HepG2 (cell line): ENCODE measurements around the gene TMEFF1. TPM values are rescaled to one million over a fixed set of nuclear protein-coding genes. Genes with fewer than 3 reads are reported as not detected.

Experiments used
- ARNT ChIP-seq: fragments of 450-650 bp; IDR thresholded peaks from 2 replicates; pipeline ENCODE4 v1.6.1; 2017
- E2F5 ChIP-seq: sonication (generic); formaldehyde crosslinking; conservative IDR thresholded peaks from 2 replicates; pipeline ENCODE4 v1.4.0; 2020; ENCODE audit warnings: missing genetic modification reagents
- ERF ChIP-seq: IDR thresholded peaks from 2 replicates; pipeline ENCODE4 v1.6.1; 2018; ENCODE audit warnings: missing biosample characterization, missing genetic modification reagents
- HDAC1 ChIP-seq: sonication (generic); formaldehyde crosslinking; IDR thresholded peaks from 2 replicates; pipeline ENCODE4 v1.5.1; 2020; ENCODE audit warnings: mild to moderate bottlenecking, missing genetic modification reagents
- IKZF5 ChIP-seq: IDR thresholded peaks from 2 replicates; pipeline ENCODE4 v1.6.1; 2018; ENCODE audit warnings: missing genetic modification reagents, mild to moderate bottlenecking, missing compliant biosample characterization
- KMT2B ChIP-seq: IDR thresholded peaks from 2 replicates; pipeline ENCODE4 v1.6.1; 2016; ENCODE audit warnings: missing genetic modification reagents, missing compliant biosample characterization
- MAFF ChIP-seq: IDR thresholded peaks from 2 replicates; pipeline ENCODE4 v1.6.1; 2011; ENCODE audit warnings: low read depth, low read length, improper control_type of control experiment
- MED8 ChIP-seq: sonication (generic); formaldehyde crosslinking; IDR thresholded peaks from 2 replicates; pipeline ENCODE4 v1.8.1; 2023; ENCODE audit warnings: mild to moderate bottlenecking, missing genetic modification reagents; ENCODE audit not compliant: insufficient replicate concordance
- NKX3-1 ChIP-seq: sonication (generic); formaldehyde crosslinking; IDR thresholded peaks from 2 replicates; pipeline ENCODE4 v1.5.0; 2020; ENCODE audit warnings: missing genetic modification reagents
- NR2C2 ChIP-seq: sonication (generic); formaldehyde crosslinking; IDR thresholded peaks from 2 replicates; pipeline ENCODE4 v1.4.0; 2020; ENCODE audit warnings: missing genetic modification reagents, mild to moderate bottlenecking, moderate library complexity, borderline replicate concordance
- PHB2 ChIP-seq: fragments of 450-650 bp; IDR thresholded peaks from 2 replicates; pipeline ENCODE4 v1.6.1; 2018; ENCODE audit not compliant: partially characterized antibody
- RARG ChIP-seq: sonication (generic); formaldehyde crosslinking; IDR thresholded peaks from 2 replicates; pipeline ENCODE4 v1.4.0; 2020; ENCODE audit warnings: low read depth, mild to moderate bottlenecking, missing genetic modification reagents
- RCOR2 ChIP-seq: IDR thresholded peaks from 2 replicates; pipeline ENCODE4 v1.6.1; 2016; ENCODE audit warnings: missing biosample characterization, missing genetic modification reagents
- RELA ChIP-seq: sonication (generic); formaldehyde crosslinking; IDR thresholded peaks from 2 replicates; pipeline ENCODE4 v1.4.0; 2020; ENCODE audit warnings: missing genetic modification reagents
- SP5 ChIP-seq: IDR thresholded peaks from 2 replicates; pipeline ENCODE4 v1.6.1; 2016; ENCODE audit warnings: low read depth, borderline replicate concordance
- SRSF1 ChIP-seq: fragments of 200-400 bp; formaldehyde crosslinking; optimal IDR thresholded peaks from 2 replicates; pipeline ENCODE3; 2017; ENCODE audit warnings: mild to moderate bottlenecking, low read depth, low read length, moderate library complexity
- YEATS2 ChIP-seq: sonication (generic); formaldehyde crosslinking; IDR thresholded peaks from 2 replicates; pipeline ENCODE4 v1.4.0; 2020; ENCODE audit warnings: missing genetic modification reagents, borderline replicate concordance
- ZNF260 ChIP-seq: sonication (generic); formaldehyde crosslinking; IDR thresholded peaks from 2 replicates; pipeline ENCODE4 v1.4.0; 2020; ENCODE audit warnings: missing genetic modification reagents, low read depth, mild to moderate bottlenecking, borderline replicate concordance
- ZNF543 ChIP-seq: sonication (generic); formaldehyde crosslinking; IDR thresholded peaks from 2 replicates; pipeline ENCODE4 v1.4.0; 2020; ENCODE audit warnings: mild to moderate bottlenecking, missing genetic modification reagents
- ZNF772 ChIP-seq: sonication (generic); formaldehyde crosslinking; IDR thresholded peaks from 2 replicates; pipeline ENCODE4 v1.5.0; 2020; ENCODE audit warnings: mild to moderate bottlenecking, missing genetic modification reagents
- polyA plus RNA-seq, 8 experiments: library from polyadenylated mRNA; depleted of rRNA in 3 of 8; stranded (reverse) in 7 of 8; unstranded in 1 of 8; fragments of >200 nt; fragmentation: Illumina TruSeq in 4 of 8; extraction: Trizol in 4 of 8; gene quantifications; 2 replicates each; pipeline versions ENCODE4 v1.2.1 to v1.2.3, GENCODE V29; 2011 to 2016; ENCODE audit warnings: low read depth in 4 of 8, missing spikeins in 1 of 8, mixed read lengths in 1 of 8; ENCODE audit not compliant: insufficient read depth in 1 of 8
- total RNA-seq, 5 experiments: library from RNA; depleted of rRNA; stranded (reverse); fragments of >200 nt; fragmentation: Illumina TruSeq; extraction: Trizol; gene quantifications; 2 replicates each; pipeline ENCODE4 v1.2.3, GENCODE V29; 2016; ENCODE audit warnings: low read depth in 1 of 5
- TF ChIP-seq, protein P1 (sequence below): sonication (generic); formaldehyde crosslinking; IDR thresholded peaks from 2 replicates; pipeline ENCODE4 v1.5.1; 2020; ENCODE audit warnings: mild to moderate bottlenecking, moderate library complexity, missing genetic modification reagents
- TF ChIP-seq, protein P2 (sequence below): sonication (generic); formaldehyde crosslinking; IDR thresholded peaks from 2 replicates; pipeline ENCODE4 v1.4.0; 2020; ENCODE audit warnings: mild to moderate bottlenecking, missing genetic modification reagents
- TF ChIP-seq, protein P3 (sequence below): IDR thresholded peaks from 2 replicates; pipeline ENCODE4 v1.6.1; 2012; ENCODE audit warnings: inconsistent platforms

TMEFF1 gene
- total and polyA plus RNA-seq, 2 of the 13 experiments (the other 11 are each of a cell fraction or from before 2014, with no cell fraction given) = 0.87 to 1.9 TPM

GRCh38 chr9:100598641-100599145 is 125.7 kb downstream of the TMEFF1 start (continued):
- TF ChIP-seq ERF (CRISPR knock-in tag) (peak; percentile 58; the same call in 1 of the 2 replicates), YEATS2 (CRISPR knock-in tag) (peak; percentile 17; the same call in 1 of the 2 replicates), NR2C2 (CRISPR knock-in tag) (peak; percentile 21; the same call in 1 of the 2 replicates), ZNF772 (CRISPR knock-in tag) (0 out of 2 replicates have a peak, but pooled peaks have one; percentile 30), NKX3-1 (CRISPR knock-in tag) (no peak), IKZF5 (CRISPR knock-in tag) (0 out of 2 replicates have a peak, but pooled peaks have one; percentile 21), ZNF260 (no peak), RARG (no peak), KMT2B (CRISPR knock-in tag) (peak; percentile 70), RCOR2 (no peak), MAFF (no peak), PHB2 (no peak), SP5 (CRISPR knock-in tag) (peak; percentile 34; the same call in 1 of the 2 replicates), ZNF543 (CRISPR knock-in tag) (0 out of 2 replicates have a peak, but pooled peaks have one; percentile 64), HDAC1 (peak; percentile 70), ARNT (no peak), MED8 (CRISPR knock-in tag) (no peak), E2F5 (CRISPR knock-in tag) (peak; percentile 78), RELA (CRISPR knock-in tag) (no peak), SRSF1 (peak; percentile 95)
- TF ChIP-seq, protein P1, sequence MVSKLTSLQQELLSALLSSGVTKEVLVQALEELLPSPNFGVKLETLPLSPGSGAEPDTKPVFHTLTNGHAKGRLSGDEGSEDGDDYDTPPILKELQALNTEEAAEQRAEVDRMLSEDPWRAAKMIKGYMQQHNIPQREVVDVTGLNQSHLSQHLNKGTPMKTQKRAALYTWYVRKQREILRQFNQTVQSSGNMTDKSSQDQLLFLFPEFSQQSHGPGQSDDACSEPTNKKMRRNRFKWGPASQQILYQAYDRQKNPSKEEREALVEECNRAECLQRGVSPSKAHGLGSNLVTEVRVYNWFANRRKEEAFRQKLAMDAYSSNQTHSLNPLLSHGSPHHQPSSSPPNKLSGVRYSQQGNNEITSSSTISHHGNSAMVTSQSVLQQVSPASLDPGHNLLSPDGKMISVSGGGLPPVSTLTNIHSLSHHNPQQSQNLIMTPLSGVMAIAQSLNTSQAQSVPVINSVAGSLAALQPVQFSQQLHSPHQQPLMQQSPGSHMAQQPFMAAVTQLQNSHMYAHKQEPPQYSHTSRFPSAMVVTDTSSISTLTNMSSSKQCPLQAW (CRISPR knock-in tag) = peak; percentile 52; the same call in 1 of the 2 replicates
- TF ChIP-seq, protein P2, sequence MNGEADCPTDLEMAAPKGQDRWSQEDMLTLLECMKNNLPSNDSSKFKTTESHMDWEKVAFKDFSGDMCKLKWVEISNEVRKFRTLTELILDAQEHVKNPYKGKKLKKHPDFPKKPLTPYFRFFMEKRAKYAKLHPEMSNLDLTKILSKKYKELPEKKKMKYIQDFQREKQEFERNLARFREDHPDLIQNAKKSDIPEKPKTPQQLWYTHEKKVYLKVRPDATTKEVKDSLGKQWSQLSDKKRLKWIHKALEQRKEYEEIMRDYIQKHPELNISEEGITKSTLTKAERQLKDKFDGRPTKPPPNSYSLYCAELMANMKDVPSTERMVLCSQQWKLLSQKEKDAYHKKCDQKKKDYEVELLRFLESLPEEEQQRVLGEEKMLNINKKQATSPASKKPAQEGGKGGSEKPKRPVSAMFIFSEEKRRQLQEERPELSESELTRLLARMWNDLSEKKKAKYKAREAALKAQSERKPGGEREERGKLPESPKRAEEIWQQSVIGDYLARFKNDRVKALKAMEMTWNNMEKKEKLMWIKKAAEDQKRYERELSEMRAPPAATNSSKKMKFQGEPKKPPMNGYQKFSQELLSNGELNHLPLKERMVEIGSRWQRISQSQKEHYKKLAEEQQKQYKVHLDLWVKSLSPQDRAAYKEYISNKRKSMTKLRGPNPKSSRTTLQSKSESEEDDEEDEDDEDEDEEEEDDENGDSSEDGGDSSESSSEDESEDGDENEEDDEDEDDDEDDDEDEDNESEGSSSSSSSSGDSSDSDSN (CRISPR knock-in tag) = peak; percentile 43; the same call in 1 of the 2 replicates
- TF ChIP-seq, protein P3, sequence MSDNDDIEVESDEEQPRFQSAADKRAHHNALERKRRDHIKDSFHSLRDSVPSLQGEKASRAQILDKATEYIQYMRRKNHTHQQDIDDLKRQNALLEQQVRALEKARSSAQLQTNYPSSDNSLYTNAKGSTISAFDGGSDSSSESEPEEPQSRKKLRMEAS = peak; percentile 63; the same call in 1 of the 2 replicates
